Measurements from ENCODE around the gene TXN2. TPM values are rescaled to one million over a fixed set of nuclear protein-coding genes. Genes with fewer than 3 reads are reported as not detected.

Gene TXN2
- total and polyA plus RNA-seq, 2 of the 4 experiments (the other 2 are of a cell fraction): 49.6 to 166 TPM

- H2AK5ac ChIP-seq (ENCODE audit: low read depth, low read length): peak overlapping the region; percentile 100
- H4K20me1 ChIP-seq (ENCODE audit: insufficient read depth, low read length): peaks cover 17% of the 10 kb centered on the region
- peak overlapping the region; percentile 93 for H3K56ac ChIP-seq (ENCODE audit: extremely low read depth, insufficient read depth, low read length)
- no peaks in the 10 kb centered on the region for H3K27me3 ChIP-seq (ENCODE audit: control insufficient read depth, insufficient read depth, low read length)
- WGBS, 2 experiments (ENCODE audit: extremely low coverage in 2 of 2, insufficient read length in 1 of 2): 100% methylated on average over 1 of the region's 7 CpGs; no CpG with 5 or more reads in 1 of the 2 experiments
- H3K23ac ChIP-seq (ENCODE audit: low read depth, low read length): peak overlapping the region; percentile 92
- peak overlapping the region; percentile 98 for H2BK15ac ChIP-seq (ENCODE audit: low read depth, low read length)
- peak overlapping the region; percentile 96 for H3K27ac ChIP-seq (ENCODE audit: insufficient read depth, low read length)
- dilution Hi-C loops (cut with HindIII; ENCODE audit: low sequenced_read_pairs, unreplicated experiment): no loop called here
- peak overlapping the region; percentile 99 for H2BK5ac ChIP-seq (ENCODE audit: low read depth, low read length, poor library complexity, severe bottlenecking)
- DNase-seq: no peak
- H2BK120ac ChIP-seq (ENCODE audit: low read depth, low read length): peak overlapping the region; percentile 99
- H3K9me3 ChIP-seq (ENCODE audit: control insufficient read depth, insufficient read depth, low read length): no peaks in the 10 kb centered on the region
- peak overlapping the region; percentile 97 for H2AK9ac ChIP-seq (replicated peaks; ENCODE audit: low read depth, low read length, poor library complexity)
- in situ Hi-C loops (cut with MboI; ENCODE audit: low sequenced_read_pairs): loop anchor here (5.0 kb wide), 1 partner anchor 84 kb away; no protein-coding TSS in a partner anchor
- H4K91ac ChIP-seq (ENCODE audit: insufficient read depth, low read depth, low read length): peak overlapping the region; percentile 100
- ChIA-PET POLR2A (ENCODE audit: unreplicated experiment) (interaction anchor here (0.8 to 4.9 kb wide), 3 partner anchors 78 to 81 kb away, joined by 3 to 30 read pairs (median 5); partner anchors contain the start of gene MYH9), CTCF (no interaction called here)
- H4K8ac ChIP-seq (ENCODE audit: low read depth in 2 of 2, low read length in 2 of 2): peak overlapping the region; percentile 93 to 99
- peak overlapping the region; percentile 99 for H3K4ac ChIP-seq (ENCODE audit: low read depth, low read length)
- TF ChIP-seq NFE2L2 (IDR thresholded peaks at IDR 0.05; ENCODE audit: low read depth, low read length) (no peak), ELK1 (IDR thresholded peaks at IDR 0.05; ENCODE audit: borderline replicate concordance, low read depth, low read length) (no peak), RAD21 (IDR thresholded peaks at IDR 0.05; ENCODE audit: low read length) (no peak), CHD1 (IDR thresholded peaks at IDR 0.05; ENCODE audit: low read depth, low read length) (no peak), FOS (IDR thresholded peaks at IDR 0.05; ENCODE audit: low read depth, low read length) (no peak), RFX5 (IDR thresholded peaks at IDR 0.05; ENCODE audit: low read depth, low read length) (no peak), CEBPB (IDR thresholded peaks at IDR 0.05; ENCODE audit: low read depth, low read length) (no peak), SMC3 (IDR thresholded peaks at IDR 0.05; ENCODE audit: low read depth, low read length) (no peak), RCOR1 (IDR thresholded peaks at IDR 0.05; ENCODE audit: insufficient replicate concordance, low read length) (no peak), CTCF (conservative IDR thresholded peaks at IDR 0.05; ENCODE audit: low read depth, low read length) (no peak), POLR2A (IDR thresholded peaks at IDR 0.05; ENCODE audit: low read depth, low read length) (no peak), MAFK (IDR thresholded peaks at IDR 0.05; ENCODE audit: low read depth, low read length) (no peak), MAZ (IDR thresholded peaks at IDR 0.05; ENCODE audit: borderline replicate concordance, low read depth, low read length) (no peak), USF2 (IDR thresholded peaks at IDR 0.05; ENCODE audit: low read depth, low read length) (no peak), BHLHE40 (IDR thresholded peaks at IDR 0.05; ENCODE audit: low read depth, low read length) (no peak), MXI1 (IDR thresholded peaks at IDR 0.05; ENCODE audit: borderline replicate concordance, low read depth, low read length) (no peak)
- H3K4me3 ChIP-seq (ENCODE audit: insufficient read depth, low read depth, low read length): no peak overlapping the region
- ATAC-seq (ENCODE audit: low read depth): no peak
- intact Hi-C loops (cut with micrococcal nuclease): loop anchor here (5.0 kb wide), 2 partner anchors 49 to 99 kb away; no protein-coding TSS in a partner anchor
- H3K4me1 ChIP-seq (ENCODE audit: control insufficient read depth, insufficient read depth, low read length): peaks cover 56% of the 10 kb centered on the region
- H3K79me1 ChIP-seq (ENCODE audit: low read depth in 1 of 2, low read length in 2 of 2): peaks cover 29 to 87% of the 10 kb centered on the region in 2 experiments
- peaks cover 2% of the 10 kb centered on the region for H3K36me3 ChIP-seq (ENCODE audit: control insufficient read depth, insufficient read depth, low read length)
- H2AFZ ChIP-seq (replicated peaks; ENCODE audit: low read length, poor library complexity): no peak overlapping the region
- H2BK20ac ChIP-seq (ENCODE audit: low read depth, low read length): peak overlapping the region; percentile 99
- peak overlapping the region; percentile 94 for H3K18ac ChIP-seq (ENCODE audit: low read depth, low read length)
- no peak overlapping the region for H3K4me2 ChIP-seq (ENCODE audit: low read depth, low read length)
- H3K14ac ChIP-seq (replicated peaks; ENCODE audit: low read depth, low read length): peak overlapping the region; percentile 99
- peak overlapping the region; percentile 73 for H3K9ac ChIP-seq (ENCODE audit: low read depth, low read length)
- no TSS peak for BruUV-seq (replicated peaks)
- H3K9me1 ChIP-seq (ENCODE audit: insufficient read depth, low read length): peaks cover 45% of the 10 kb centered on the region
- peak overlapping the region; percentile 87 for H4K5ac ChIP-seq (ENCODE audit: low read depth, low read length)
Observed at GRCh38 chr22:36466258-36466657, 15.2 kb downstream of the TXN2 start.

Data from IMR-90 (cell line).